Neural cell (in vitro differentiated cells): ENCODE measurements around the gene DMRT1. TPM values are rescaled to one million over a fixed set of nuclear protein-coding genes. Genes with fewer than 3 reads are reported as not detected.
"Not testable (repeated sequence)": the region's sequence is repeated elsewhere in the genome, so short reads cannot be mapped to it uniquely, and the experiment has no call there.

Source experiments
- H2AFZ ChIP-seq: fragments of 200-600, 300-800 bp; sonication (generic), shearing (Covaris generic); 2 replicates; pipeline ENCODE4 v1.6.0; 2014; ENCODE audit warnings: low read depth, mild to moderate bottlenecking, antibody characterized with exemption, low read length, moderate library complexity
- H3F3A ChIP-seq: fragments of 200-600 bp; shearing (Covaris generic); 2 replicates; pipeline ENCODE4 v1.6.1; 2016; ENCODE audit warnings: mild to moderate bottlenecking, moderate library complexity, mixed read lengths, antibody characterized with exemption, low read length; ENCODE audit not compliant: insufficient read depth, poor library complexity, severe bottlenecking
- H3K27ac ChIP-seq: fragments of 200-600, 300-800 bp; sonication (generic), shearing (Covaris generic); 2 replicates; pipeline ENCODE4 v1.5.1; 2014; ENCODE audit warnings: mild to moderate bottlenecking, low read length, moderate library complexity
- H3K27me3 ChIP-seq: fragments of 300-800, 200-600 bp; sonication (generic), shearing (Covaris generic); 2 replicates; pipeline ENCODE4 v1.6.0; 2014; ENCODE audit warnings: mild to moderate bottlenecking, low read depth, low read length, moderate library complexity; ENCODE audit not compliant: insufficient read depth
- H3K36me3 ChIP-seq: fragments of 300-800, 200-600 bp; sonication (generic), shearing (Covaris generic); 2 replicates; pipeline ENCODE4 v1.5.1; 2014; ENCODE audit warnings: mild to moderate bottlenecking, antibody characterized with exemption, low read length, moderate library complexity; ENCODE audit not compliant: insufficient read depth
- H3K4me2 ChIP-seq: fragments of 300-800, 200-600 bp; sonication (generic), shearing (Covaris generic); 2 replicates; pipeline ENCODE4 v1.6.0; 2014; ENCODE audit warnings: mild to moderate bottlenecking, low read length
- H3K4me3 ChIP-seq: fragments of 300-800, 200-600 bp; sonication (generic), shearing (Covaris generic); 2 replicates; pipeline ENCODE4 v1.5.1; 2014; ENCODE audit warnings: mild to moderate bottlenecking, low read length, moderate library complexity
- H3K79me2 ChIP-seq: fragments of 200-600 bp; shearing (Covaris generic); replicated peaks from 2 replicates; pipeline ENCODE4 v1.6.0; 2014; ENCODE audit warnings: mild to moderate bottlenecking, low read length, moderate library complexity; ENCODE audit not compliant: insufficient read depth
- H3K9ac ChIP-seq: fragments of 300-800, 200-600 bp; sonication (generic), shearing (Covaris generic); 2 replicates; pipeline ENCODE4 v1.6.1; 2016; ENCODE audit warnings: mild to moderate bottlenecking, low read length, mixed read lengths
- H3K9me2 ChIP-seq: fragments of 200-600 bp; shearing (Covaris generic); 2 replicates; pipeline ENCODE4 v1.6.1; 2016; ENCODE audit warnings: mild to moderate bottlenecking, low read length, mixed read lengths; ENCODE audit not compliant: insufficient read depth
- H3K9me3 ChIP-seq: fragments of 200-600, 300-800 bp; sonication (generic), shearing (Covaris generic); 2 replicates; pipeline ENCODE4 v1.6.1; 2016; ENCODE audit warnings: mild to moderate bottlenecking, mixed run types, low read length, moderate library complexity, mixed read lengths
- H4K20me1 ChIP-seq: fragments of 200-600 bp; shearing (Covaris generic); 2 replicates; pipeline ENCODE4 v1.6.1; 2016; ENCODE audit warnings: mild to moderate bottlenecking, mixed run types; ENCODE audit not compliant: insufficient read depth
- CTCF ChIP-seq: fragments of 450-650 bp; IDR thresholded peaks from 2 replicates; pipeline ENCODE4 v1.5.1; 2014; ENCODE audit warnings: antibody characterized with exemption, mild to moderate bottlenecking, moderate library complexity; ENCODE audit not compliant: poor library complexity, severe bottlenecking
- EP300 ChIP-seq: fragments of 450-650 bp; conservative IDR thresholded peaks from 2 replicates; pipeline ENCODE4 v1.6.1; 2014; ENCODE audit warnings: antibody characterized with exemption, mild to moderate bottlenecking, moderate library complexity; ENCODE audit not compliant: poor library complexity, severe bottlenecking
- EZH2 ChIP-seq: fragments of 200-600, 300-800 bp; shearing (Covaris generic), sonication (generic); IDR thresholded peaks from 2 replicates; pipeline ENCODE4 v1.6.1; 2014; ENCODE audit warnings: antibody characterized with exemption, low read length, borderline replicate concordance, mild to moderate bottlenecking; ENCODE audit not compliant: insufficient read depth, poor library complexity, severe bottlenecking
- MXI1 ChIP-seq: fragments of 450-650 bp; conservative IDR thresholded peaks from 2 replicates; pipeline ENCODE4 v1.6.1; 2014; ENCODE audit warnings: antibody characterized with exemption, mild to moderate bottlenecking; ENCODE audit not compliant: poor library complexity, severe bottlenecking
- POLR2AphosphoS5 ChIP-seq: IDR thresholded peaks from 2 replicates; pipeline ENCODE4 v1.6.1; 2012
- RAD21 ChIP-seq: fragments of 450-650 bp; conservative IDR thresholded peaks from 2 replicates; pipeline ENCODE4 v1.6.1; 2014; ENCODE audit warnings: antibody characterized with exemption, mild to moderate bottlenecking, moderate library complexity
- REST ChIP-seq: IDR thresholded peaks from 2 replicates; pipeline ENCODE4 v1.6.1; 2012; ENCODE audit warnings: borderline replicate concordance
- SMC3 ChIP-seq: fragments of 450-650 bp; conservative IDR thresholded peaks from 2 replicates; pipeline ENCODE4 v1.6.1; 2014; ENCODE audit warnings: antibody characterized with exemption, mild to moderate bottlenecking, moderate library complexity; ENCODE audit not compliant: poor library complexity
- TAF1 ChIP-seq: IDR thresholded peaks from 2 replicates; pipeline ENCODE4 v1.6.1; 2012; ENCODE audit warnings: low read depth
- polyA plus RNA-seq: library from polyadenylated mRNA; depleted of rRNA; stranded (reverse); fragments of >200 nt; gene quantifications from 2 replicates; pipeline ENCODE4 v1.2.3, GENCODE V29; 2014

The DMRT1 gene
- polyA plus RNA-seq, 1 donor from 2014 or later, result 0.26 TPM

- H3K9ac ChIP-seq, result no peak overlapping the region
- no peak overlapping the region for H3K4me3 ChIP-seq
- no peaks in the 10 kb centered on the region for H3K9me2 ChIP-seq
- H3K79me2 ChIP-seq, result no peaks in the 10 kb centered on the region
- peaks cover 10% of the 10 kb centered on the region for H3K27me3 ChIP-seq
- H3K9me3 ChIP-seq, result no peaks in the 10 kb centered on the region
- H2AFZ ChIP-seq, result no peak overlapping the region
- no peaks in the 10 kb centered on the region for H3F3A ChIP-seq
- no peaks in the 10 kb centered on the region for H4K20me1 ChIP-seq
- no peak overlapping the region for H3K27ac ChIP-seq
- TF ChIP-seq EZH2, result no peak
- TF ChIP-seq TAF1, result no peak
- H3K4me2 ChIP-seq, result no peak overlapping the region
- H3K36me3 ChIP-seq, result no peaks in the 10 kb centered on the region
Measured at GRCh38 chr9:911005-911404, 69.5 kb downstream of the DMRT1 start.

- TF ChIP-seq MXI1, result no peak
- no peak overlapping the region for H3K9ac ChIP-seq
Measured at GRCh38 chr9:912776-913175, 71.3 kb downstream of the DMRT1 start.

GRCh38 chr9:913526-913925 lies 72.0 kb downstream of the DMRT1 start:
- not testable (repeated sequence) for H3K4me2 ChIP-seq, H3K9ac ChIP-seq, H2AFZ ChIP-seq, H3K4me3 ChIP-seq, H3K79me2 ChIP-seq, H3K36me3 ChIP-seq, H3F3A ChIP-seq, H3K9me3 ChIP-seq, H3K9me2 ChIP-seq, H3K27me3 ChIP-seq, H3K27ac ChIP-seq, H4K20me1 ChIP-seq

More at GRCh38 chr9:912776-913175, 71.3 kb downstream of the DMRT1 start:
- H3K4me3 ChIP-seq, result no peak overlapping the region
- H3K4me2 ChIP-seq, result no peak overlapping the region
- no peaks in the 10 kb centered on the region for H3F3A ChIP-seq
- no peaks in the 10 kb centered on the region for H3K9me2 ChIP-seq
- no peak overlapping the region for H2AFZ ChIP-seq
- H3K27me3 ChIP-seq, result peaks cover 10% of the 10 kb centered on the region
- H4K20me1 ChIP-seq, result no peaks in the 10 kb centered on the region
- H3K27ac ChIP-seq, result no peak overlapping the region
- H3K9me3 ChIP-seq, result no peaks in the 10 kb centered on the region
- H3K79me2 ChIP-seq, result no peaks in the 10 kb centered on the region
- H3K36me3 ChIP-seq, result no peaks in the 10 kb centered on the region

- Histone ChIP-seq H3K27me3 (no peaks in the 10 kb centered on the region), H3K9me2 (no peaks in the 10 kb centered on the region), H3K4me2 (no peak overlapping the region), H3K4me3 (no peak overlapping the region), H3F3A (no peaks in the 10 kb centered on the region), H3K9me3 (no peaks in the 10 kb centered on the region), H3K36me3 (no peaks in the 10 kb centered on the region), H2AFZ (no peak overlapping the region), H4K20me1 (no peaks in the 10 kb centered on the region), H3K27ac (no peak overlapping the region), H3K9ac (no peak overlapping the region), H3K79me2 (no peaks in the 10 kb centered on the region)
- TF ChIP-seq MXI1, result no peak
- TF ChIP-seq TAF1, result no peak
- no peak for TF ChIP-seq REST
- TF ChIP-seq EZH2, result no peak
- TF ChIP-seq POLR2AphosphoS5, result no peak
- TF ChIP-seq CTCF, result no peak
- no peak for TF ChIP-seq SMC3
- no peak for TF ChIP-seq EP300
- no peak for TF ChIP-seq RAD21
Measured at GRCh38 chr9:917730-918129, 76.2 kb downstream of the DMRT1 start.
